AG09309 (cell line): Measurements from ENCODE around the gene SNORC.

Experiments used
- DNase-seq: peaks from one replicate; pipeline ENCODE4 v3.0.0-alpha.2; 2010; ENCODE audit warnings: low read depth
- H3K4me3 ChIP-seq: 2 replicates; pipeline ENCODE4 v1.5.1; 2011; ENCODE audit warnings: mild to moderate bottlenecking, low read depth, low read length, moderate library complexity; ENCODE audit not compliant: control insufficient read depth
- TF ChIP-seq, protein P1 (sequence below): IDR thresholded peaks from 2 replicates; pipeline ENCODE4 v1.5.1; 2011; ENCODE audit warnings: mild to moderate bottlenecking, low read depth, low read length, inconsistent platforms; ENCODE audit not compliant: insufficient read depth, control insufficient read depth; ENCODE audit errors: missing control alignments

The SNORC gene

DNA sequence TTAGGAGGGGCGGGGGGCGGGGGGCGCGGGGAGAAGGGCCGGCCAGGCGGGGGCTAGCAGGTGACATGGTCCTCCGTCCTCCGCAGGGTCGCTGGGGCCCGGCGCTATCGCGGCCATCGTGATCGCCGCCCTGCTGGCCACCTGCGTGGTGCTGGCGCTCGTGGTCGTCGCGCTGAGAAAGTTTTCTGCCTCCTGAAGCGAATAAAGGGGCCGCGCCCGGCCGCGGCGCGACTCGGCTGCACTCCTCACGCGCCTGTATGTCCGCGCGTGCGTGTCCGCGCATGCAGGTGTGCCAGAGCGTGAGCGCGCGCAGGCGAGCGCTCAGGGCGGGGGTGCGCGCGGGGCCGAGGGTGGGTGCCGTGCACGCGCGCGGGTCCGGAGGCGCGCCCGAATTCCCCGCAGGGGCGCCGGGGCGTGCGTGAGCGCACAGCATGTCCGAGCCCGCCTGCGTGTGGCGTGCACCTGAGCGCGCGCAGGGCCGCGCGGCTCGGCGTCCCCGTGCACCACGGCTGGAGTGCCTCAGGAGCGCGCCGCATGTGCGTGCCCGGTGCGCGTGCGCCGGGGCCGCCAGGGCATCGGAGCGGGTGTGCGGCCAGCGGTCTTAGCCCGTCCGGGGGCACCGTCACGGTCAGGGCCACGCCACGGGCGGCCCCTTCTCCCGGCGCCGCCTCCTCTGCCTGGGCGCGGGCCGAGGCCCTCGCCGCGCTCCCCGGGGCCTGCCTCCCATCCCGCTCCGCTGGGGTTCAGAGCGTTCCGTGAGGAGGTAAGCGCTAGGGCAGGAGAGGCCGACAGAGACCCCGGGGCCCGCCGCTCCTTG, 6.3 kb downstream of the SNORC start:
- TF ChIP-seq, protein P1, sequence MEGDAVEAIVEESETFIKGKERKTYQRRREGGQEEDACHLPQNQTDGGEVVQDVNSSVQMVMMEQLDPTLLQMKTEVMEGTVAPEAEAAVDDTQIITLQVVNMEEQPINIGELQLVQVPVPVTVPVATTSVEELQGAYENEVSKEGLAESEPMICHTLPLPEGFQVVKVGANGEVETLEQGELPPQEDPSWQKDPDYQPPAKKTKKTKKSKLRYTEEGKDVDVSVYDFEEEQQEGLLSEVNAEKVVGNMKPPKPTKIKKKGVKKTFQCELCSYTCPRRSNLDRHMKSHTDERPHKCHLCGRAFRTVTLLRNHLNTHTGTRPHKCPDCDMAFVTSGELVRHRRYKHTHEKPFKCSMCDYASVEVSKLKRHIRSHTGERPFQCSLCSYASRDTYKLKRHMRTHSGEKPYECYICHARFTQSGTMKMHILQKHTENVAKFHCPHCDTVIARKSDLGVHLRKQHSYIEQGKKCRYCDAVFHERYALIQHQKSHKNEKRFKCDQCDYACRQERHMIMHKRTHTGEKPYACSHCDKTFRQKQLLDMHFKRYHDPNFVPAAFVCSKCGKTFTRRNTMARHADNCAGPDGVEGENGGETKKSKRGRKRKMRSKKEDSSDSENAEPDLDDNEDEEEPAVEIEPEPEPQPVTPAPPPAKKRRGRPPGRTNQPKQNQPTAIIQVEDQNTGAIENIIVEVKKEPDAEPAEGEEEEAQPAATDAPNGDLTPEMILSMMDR = no peak
- no peak for DNase-seq
- H3K4me3 ChIP-seq = peak overlapping the region; percentile 13

DNA sequence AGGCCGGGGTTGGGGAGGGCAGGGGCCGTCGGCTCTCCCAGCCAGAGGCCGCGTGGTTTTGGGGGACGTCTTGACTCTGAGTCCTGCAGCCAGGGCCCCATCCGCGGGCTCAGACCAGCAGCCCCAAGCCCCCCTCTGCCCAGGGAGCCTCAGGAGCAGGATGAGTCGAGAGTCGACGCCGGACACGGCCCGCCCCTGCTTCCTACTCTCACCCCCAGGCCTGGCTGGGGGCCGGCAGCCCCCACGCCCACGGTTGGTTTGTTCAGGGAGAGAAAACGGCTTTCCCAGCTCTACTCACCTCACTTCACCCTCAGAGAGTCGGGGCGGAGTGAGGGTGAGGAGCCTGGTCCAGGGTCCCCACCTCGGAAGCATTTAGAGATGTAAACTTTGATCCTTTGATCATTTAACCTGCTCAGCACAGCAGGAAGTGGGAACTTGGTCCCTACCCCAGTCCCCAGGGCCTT, 6.9 kb downstream of the SNORC start:
- no peak for DNase-seq
- TF ChIP-seq, protein P1 = no peak
- no peak overlapping the region; the same call in 1 of the 2 replicates for H3K4me3 ChIP-seq

DNA sequence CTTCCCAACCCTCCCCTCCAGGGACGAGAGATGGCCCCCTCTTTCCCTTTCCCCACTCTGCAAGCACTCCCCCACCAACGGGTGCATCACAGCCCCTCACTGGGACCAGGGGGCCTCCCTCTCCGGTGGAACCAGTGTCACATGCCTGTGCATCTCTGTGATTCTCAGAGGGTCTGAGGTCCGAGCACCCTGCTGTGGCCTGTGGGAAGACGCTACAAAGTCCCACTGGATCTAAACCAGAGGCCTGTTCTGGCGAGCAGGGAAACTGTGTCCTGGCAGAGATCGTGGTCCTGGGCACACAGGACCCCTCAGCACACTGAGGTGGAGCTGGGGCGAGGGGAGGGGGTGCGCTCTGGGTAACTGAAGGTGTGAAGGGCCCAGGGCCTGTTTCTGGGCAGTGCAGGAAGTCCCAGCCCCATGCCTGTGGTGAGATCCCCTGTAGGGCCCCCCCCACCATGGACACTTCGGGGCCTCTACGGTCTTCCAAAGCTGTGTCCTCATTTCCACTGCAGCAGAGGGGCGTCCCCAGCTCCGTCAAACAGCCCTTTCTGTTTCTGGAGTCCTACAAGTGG, 8.0 kb downstream of the SNORC start:
- H3K4me3 ChIP-seq = no peak overlapping the region
- DNase-seq = no peak
- TF ChIP-seq, protein P1 = no peak

DNA sequence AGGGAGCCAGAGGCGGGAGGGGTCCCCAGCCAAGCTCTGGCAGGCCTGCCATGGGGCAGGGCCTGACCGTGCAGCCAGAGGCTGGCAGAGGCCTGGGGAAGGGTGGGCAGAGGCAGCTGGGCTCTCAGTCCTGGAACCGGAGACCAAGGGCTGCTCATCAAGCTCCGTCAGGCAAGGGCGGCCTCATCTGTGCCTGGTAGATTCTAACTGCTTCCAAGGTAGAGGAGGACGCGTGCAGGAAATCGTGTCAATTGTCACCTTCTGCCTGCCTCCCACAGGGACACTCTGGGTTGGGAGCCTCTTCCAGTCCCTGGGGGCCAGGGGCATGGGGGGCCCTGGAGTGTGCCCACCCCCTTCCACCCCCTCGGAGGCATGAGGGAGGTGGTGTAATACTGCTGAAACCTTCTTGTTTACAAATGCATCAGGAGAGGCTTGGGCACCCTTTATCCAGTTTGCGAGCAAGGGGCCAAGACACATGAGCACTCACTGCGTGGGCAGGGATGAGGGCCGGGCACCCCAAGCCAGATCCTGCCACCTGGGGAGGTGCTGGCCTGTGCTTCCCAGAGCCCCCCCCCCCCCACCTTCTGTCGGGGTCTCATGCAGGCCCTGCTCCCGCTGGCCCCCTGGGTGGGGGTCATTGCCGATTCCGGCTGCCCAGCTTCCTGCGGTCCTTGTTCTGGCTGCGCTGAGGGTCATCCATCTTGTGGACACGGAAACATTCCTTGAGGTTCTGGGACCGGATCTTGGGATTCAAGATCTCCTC, 9.0 kb downstream of the SNORC start:
- TF ChIP-seq, protein P1 = no peak
- DNase-seq = no peak

DNA sequence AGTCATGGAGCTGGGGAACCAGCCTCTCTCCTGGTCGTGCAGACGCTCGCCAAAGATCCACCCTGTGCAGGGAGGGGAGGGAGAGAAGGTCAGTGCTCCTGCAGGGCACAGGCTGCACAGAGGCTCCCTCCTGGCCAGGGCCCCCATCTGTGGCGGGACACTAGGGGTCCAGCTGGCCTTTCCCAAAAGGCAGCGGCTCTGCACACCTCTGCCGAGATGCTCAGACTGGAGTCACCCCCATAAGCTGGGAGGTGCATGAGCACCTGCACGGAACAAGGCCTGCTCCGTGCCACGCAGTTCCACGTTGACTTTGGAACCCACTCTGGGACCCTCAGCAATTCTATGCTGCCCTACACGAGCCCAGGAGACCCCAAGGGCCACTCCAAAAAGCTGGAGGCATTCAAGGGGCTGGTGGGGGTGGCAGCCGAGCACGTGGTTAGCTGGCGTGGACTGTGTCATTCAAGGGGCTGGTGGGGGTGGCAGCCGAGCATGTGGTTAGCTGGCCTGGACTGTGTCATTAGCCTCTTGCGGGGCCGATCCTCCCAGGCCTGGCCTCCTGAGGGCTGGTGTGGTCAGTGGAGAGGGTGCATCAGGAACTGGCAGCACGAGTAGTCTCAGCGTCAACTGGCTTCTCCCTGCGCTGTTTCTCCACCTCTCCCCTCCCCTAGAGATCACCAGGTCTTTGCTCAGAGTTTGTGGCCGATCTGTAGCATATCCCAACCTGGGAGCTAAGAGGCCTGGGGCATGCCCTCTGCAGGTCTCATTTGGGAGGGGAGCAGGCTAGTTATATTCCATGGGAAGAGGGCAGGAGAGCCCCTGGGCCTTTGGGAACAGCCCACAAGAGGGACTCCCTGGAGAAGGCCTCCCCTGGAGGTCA, 9.8 kb downstream of the SNORC start:
- H3K4me3 ChIP-seq = no peak overlapping the region
- TF ChIP-seq, protein P1 = no peak
- no peak for DNase-seq

More for the DNA sequence above, 9.0 kb downstream of the SNORC start:
- H3K4me3 ChIP-seq = no peak overlapping the region

DNA sequence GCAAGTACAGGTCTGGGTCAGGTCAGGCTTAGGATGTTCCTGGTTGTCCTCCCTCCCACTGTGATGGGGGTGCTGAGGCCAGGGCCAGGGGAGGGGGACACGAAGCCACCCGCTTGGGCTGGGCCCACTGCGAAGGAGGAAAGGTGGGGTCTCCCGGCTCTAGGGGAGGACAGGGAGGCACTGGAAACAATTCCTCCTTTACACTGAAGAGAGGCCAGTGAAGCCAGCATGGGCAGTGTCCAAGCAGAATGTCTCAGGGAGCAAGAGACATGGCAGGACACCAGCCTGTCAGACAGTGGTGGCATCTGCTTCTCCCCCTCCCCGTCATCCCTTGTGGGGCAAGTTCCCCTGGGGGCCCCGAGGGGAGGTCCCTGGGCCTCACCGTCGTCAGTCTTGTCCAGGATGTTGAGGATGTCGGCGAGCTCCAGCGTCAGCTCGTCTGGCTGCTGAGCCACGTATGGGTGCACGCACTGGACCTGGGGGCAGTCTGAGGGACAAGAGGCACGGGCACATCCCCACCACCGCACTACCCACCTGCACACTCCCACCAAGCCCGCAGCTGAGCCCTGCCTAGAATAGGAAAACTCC, 10.8 kb downstream of the SNORC start:
- no peak for DNase-seq
- H3K4me3 ChIP-seq = no peak overlapping the region
- TF ChIP-seq, protein P1 = no peak
